ENCODE measurements around the gene LSAMP. TPM values are rescaled to one million over a fixed set of nuclear protein-coding genes. Genes with fewer than 3 reads are reported as not detected.
A peak's percentile ranks its signal among the peaks of the same experiment; 100 is the strongest.

Gene LSAMP
- total and polyA plus RNA-seq, 7 donors: 0.23 to 47.1 (median 22.9) TPM

GRCh38 chr3:115822579-115822978 is 622.7 kb downstream of the LSAMP start:
- H3K27ac ChIP-seq: no peak overlapping the region
- intact Hi-C loops (cut with DNase I): loop anchor here (5.0 kb wide), 1 partner anchor 935 kb away; no protein-coding TSS in a partner anchor
- no peaks in the 10 kb centered on the region for H3K27me3 ChIP-seq
- H3K4me1 ChIP-seq: no peaks in the 10 kb centered on the region
- H3K9me3 ChIP-seq: no peaks in the 10 kb centered on the region
- H3K4me3 ChIP-seq: no peak overlapping the region
- TF ChIP-seq CTCF (IDR thresholded peaks at IDR 0.05) (no peak), EP300 (IDR thresholded peaks at IDR 0.05) (no peak), POLR2AphosphoS5 (IDR thresholded peaks at IDR 0.05) (no peak), POLR2A (IDR thresholded peaks at IDR 0.05) (no peak)
- H3K36me3 ChIP-seq: no peaks in the 10 kb centered on the region
- no peak for DNase-seq
- WGBS, 2 donors: 94% methylated on average over 3 of the region's 3 CpGs

GRCh38 chr3:115819785-115820384 is 625.4 kb downstream of the LSAMP start:
- Histone ChIP-seq H3K36me3 (no peaks in the 10 kb centered on the region), H3K4me1 (no peaks in the 10 kb centered on the region), H3K9me3 (no peaks in the 10 kb centered on the region), H3K4me3 (no peak overlapping the region), H3K27me3 (no peaks in the 10 kb centered on the region), H3K27ac (no peak overlapping the region)
- TF ChIP-seq EP300 (IDR thresholded peaks at IDR 0.05): no peak
- peak; percentile 85 to 94 (median 88) for TF ChIP-seq CTCF (IDR thresholded peaks at IDR 0.05)
- WGBS, 2 donors: 52 to 54% methylated on average over 6 of the region's 6 CpGs
- intact Hi-C loops (cut with DNase I): loop anchor here (5.0 kb wide), 1 partner anchor 937 kb away; no protein-coding TSS in a partner anchor
- peak; percentile 73 for DNase-seq

- no peaks in the 10 kb centered on the region for H3K9me3 ChIP-seq
- H3K27ac ChIP-seq: no peak overlapping the region
- H3K36me3 ChIP-seq: no peaks in the 10 kb centered on the region
- TF ChIP-seq CTCF (IDR thresholded peaks at IDR 0.05): peak; percentile 70 to 93 (median 78)
- no peak for TF ChIP-seq EP300 (IDR thresholded peaks at IDR 0.05)
- TF ChIP-seq POLR2A (IDR thresholded peaks at IDR 0.05): no peak
- no peak for TF ChIP-seq POLR2AphosphoS5 (IDR thresholded peaks at IDR 0.05)
- intact Hi-C loops (cut with DNase I): loop anchor here (2.0 kb wide), 1 partner anchor 30 kb away; no protein-coding TSS in a partner anchor
- WGBS, 2 donors: 5 to 23% methylated on average over 8 of the region's 8 CpGs
- no peak overlapping the region for H3K4me3 ChIP-seq
- no peaks in the 10 kb centered on the region for H3K4me1 ChIP-seq
- H3K27me3 ChIP-seq: no peaks in the 10 kb centered on the region
- DNase-seq: peak; percentile 83
Observed at GRCh38 chr3:115814778-115815380, 630.4 kb downstream of the LSAMP start.

GRCh38 chr3:115814006-115814405 is 631.3 kb downstream of the LSAMP start:
- no peak overlapping the region for H3K27ac ChIP-seq
- H3K27me3 ChIP-seq: no peaks in the 10 kb centered on the region
- no peak for DNase-seq
- H3K9me3 ChIP-seq: no peaks in the 10 kb centered on the region
- no peaks in the 10 kb centered on the region for H3K36me3 ChIP-seq
- H3K4me1 ChIP-seq: no peaks in the 10 kb centered on the region
- no peak overlapping the region for H3K4me3 ChIP-seq
- TF ChIP-seq CTCF (IDR thresholded peaks at IDR 0.05) (no peak), POLR2A (IDR thresholded peaks at IDR 0.05) (no peak), EP300 (IDR thresholded peaks at IDR 0.05) (no peak), POLR2AphosphoS5 (IDR thresholded peaks at IDR 0.05) (no peak)
- intact Hi-C loops (cut with DNase I): loop anchor here (2.0 kb wide), 1 partner anchor 29 kb away; no protein-coding TSS in a partner anchor

Measured in sigmoid colon (tissue), 7 donors.